Epithelial cell of proximal tubule (primary cell): ENCODE results near the gene TUT1. TPM values are rescaled to one million over a fixed set of nuclear protein-coding genes. Genes with fewer than 3 reads are reported as not detected.
"Not testable (repeated sequence)": the region's sequence is repeated elsewhere in the genome, so short reads cannot be mapped to it uniquely, and the experiment has no call there.

ENCODE experiments used
- DNase-seq: peaks from one replicate; pipeline ENCODE4 v3.0.0-alpha.2; 2011; ENCODE audit warnings: low read depth
- H3K4me3 ChIP-seq: 2 replicates; pipeline ENCODE4 v1.5.1; 2011; ENCODE audit warnings: low read depth, mild to moderate bottlenecking, low read length
- total RNA-seq: library from RNA; depleted of rRNA; stranded (reverse); fragments of >200 nt; gene quantifications from 2 replicates; pipeline ENCODE4 v1.2.3, GENCODE V29; 2015
- TF ChIP-seq, protein P1 (sequence below): conservative IDR thresholded peaks from 2 replicates; pipeline ENCODE4 v1.5.1; 2012; ENCODE audit warnings: low read depth, mild to moderate bottlenecking, low read length

Gene TUT1
- total RNA-seq, 1 donor from 2014 or later, result 10.1 TPM

DNA sequence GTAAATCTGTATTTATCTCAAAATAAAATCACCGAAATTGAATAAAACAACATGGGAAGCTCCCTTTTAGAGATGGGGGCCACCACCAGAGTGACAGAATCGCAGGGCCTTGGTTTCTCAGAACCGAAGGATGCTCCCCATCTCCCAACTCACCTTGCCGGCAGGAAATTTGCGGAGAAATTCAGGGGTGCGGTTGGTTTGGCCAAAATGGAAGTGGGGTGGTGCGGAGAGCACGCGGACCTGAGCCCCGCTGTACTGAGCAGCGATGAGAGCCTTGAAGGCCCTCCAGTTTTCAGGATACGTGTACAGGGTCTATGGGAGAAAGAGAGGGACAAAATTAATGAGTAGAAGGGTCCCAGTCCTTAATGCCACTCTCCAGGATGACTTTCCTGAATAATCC is 18.9 kb downstream of the TUT1 start:
- no peak for DNase-seq
- H3K4me3 ChIP-seq, result peak overlapping the region; percentile 97
- TF ChIP-seq, protein P1, sequence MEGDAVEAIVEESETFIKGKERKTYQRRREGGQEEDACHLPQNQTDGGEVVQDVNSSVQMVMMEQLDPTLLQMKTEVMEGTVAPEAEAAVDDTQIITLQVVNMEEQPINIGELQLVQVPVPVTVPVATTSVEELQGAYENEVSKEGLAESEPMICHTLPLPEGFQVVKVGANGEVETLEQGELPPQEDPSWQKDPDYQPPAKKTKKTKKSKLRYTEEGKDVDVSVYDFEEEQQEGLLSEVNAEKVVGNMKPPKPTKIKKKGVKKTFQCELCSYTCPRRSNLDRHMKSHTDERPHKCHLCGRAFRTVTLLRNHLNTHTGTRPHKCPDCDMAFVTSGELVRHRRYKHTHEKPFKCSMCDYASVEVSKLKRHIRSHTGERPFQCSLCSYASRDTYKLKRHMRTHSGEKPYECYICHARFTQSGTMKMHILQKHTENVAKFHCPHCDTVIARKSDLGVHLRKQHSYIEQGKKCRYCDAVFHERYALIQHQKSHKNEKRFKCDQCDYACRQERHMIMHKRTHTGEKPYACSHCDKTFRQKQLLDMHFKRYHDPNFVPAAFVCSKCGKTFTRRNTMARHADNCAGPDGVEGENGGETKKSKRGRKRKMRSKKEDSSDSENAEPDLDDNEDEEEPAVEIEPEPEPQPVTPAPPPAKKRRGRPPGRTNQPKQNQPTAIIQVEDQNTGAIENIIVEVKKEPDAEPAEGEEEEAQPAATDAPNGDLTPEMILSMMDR, result no peak

DNA sequence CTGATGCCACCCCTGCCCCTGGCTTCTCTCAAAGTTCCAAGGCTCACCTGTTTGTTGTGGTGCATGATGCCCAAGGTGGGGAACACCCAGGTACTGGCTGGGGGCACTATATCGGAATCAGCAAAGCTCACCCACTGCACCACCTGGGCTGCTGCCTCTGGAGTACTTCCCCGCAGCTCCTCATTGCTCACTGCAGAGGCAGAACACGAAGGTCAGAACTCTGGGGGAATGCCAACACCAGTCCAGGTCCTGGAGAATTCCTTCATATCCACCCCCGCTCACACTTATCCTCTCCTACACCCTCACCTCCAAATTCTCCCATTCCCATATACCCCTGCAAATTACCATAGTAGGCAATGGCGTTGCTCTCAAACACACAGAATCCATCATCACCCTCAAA is 19.8 kb downstream of the TUT1 start:
- H3K4me3 ChIP-seq, DNase-seq: not testable (repeated sequence)

DNA sequence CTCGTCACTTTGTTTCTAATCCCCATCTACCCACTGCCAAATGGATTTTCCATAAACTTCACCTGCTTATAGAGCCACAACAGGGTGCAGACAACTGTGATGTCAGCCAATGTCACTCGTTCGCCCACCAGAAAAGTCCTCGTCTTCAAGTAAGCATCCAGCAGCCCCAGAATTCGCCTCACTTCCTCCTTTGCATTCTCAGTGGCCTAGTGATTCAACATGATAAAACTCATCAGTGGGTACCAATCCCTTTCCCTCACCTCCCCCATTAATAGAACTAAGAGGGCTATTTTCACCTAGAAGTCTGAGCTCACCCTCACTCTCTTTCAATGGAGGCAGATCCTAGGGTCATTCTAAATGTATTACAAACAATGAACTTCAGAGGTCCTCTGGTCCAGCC is 20.4 kb downstream of the TUT1 start:
- DNase-seq, H3K4me3 ChIP-seq: not testable (repeated sequence)

DNA sequence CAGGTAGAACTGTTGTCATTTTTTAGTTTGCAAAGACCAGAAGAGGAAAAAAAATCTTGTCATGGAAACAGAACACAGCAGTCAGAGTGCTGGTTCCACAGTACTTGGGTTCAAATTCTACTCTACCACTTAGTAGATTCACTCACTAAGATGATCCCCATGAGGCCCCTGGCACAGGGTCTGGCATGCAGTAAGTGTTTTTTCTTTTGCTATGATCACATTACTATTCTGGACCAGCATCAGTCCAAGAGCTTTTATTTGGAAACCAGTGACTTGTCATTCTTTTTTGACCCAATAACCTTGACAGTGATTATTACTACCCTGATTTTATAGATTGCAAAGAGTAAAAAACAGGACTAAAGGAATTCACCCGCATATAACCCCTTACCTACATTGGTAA is 21.7 kb downstream of the TUT1 start:
- H3K4me3 ChIP-seq, result no peak overlapping the region
- DNase-seq, result no peak
- TF ChIP-seq, protein P1, result no peak

DNA sequence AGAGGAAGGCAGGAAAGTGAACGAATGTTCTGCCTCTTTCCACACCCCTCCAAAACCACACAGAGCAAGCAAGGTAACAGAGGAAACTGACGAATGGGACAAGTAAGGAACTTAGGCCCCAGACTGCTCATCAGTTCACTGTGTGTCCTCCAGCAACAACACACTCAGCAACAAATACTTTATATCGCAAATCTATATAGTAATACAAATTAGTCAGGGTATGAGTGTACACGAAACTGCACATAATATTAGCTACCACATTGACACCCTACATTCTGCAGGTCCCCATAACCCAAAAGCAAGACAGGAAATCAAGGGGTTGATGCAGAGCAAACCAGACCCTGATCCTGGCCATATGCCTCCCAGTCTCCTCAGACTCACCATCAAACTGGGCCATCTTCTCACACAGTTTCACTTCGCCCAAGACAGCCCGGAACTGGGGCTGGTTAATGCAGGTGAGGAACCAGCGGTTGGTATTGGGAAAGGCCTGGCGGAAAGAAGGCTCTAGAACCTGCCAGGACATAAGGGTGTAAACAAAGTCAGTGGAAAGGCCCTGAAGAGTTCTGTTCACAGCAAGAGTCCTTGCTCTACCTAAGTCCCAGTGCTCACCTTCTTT is 24.2 kb downstream of the TUT1 start:
- TF ChIP-seq, protein P1, result no peak
- no peak for DNase-seq

DNA sequence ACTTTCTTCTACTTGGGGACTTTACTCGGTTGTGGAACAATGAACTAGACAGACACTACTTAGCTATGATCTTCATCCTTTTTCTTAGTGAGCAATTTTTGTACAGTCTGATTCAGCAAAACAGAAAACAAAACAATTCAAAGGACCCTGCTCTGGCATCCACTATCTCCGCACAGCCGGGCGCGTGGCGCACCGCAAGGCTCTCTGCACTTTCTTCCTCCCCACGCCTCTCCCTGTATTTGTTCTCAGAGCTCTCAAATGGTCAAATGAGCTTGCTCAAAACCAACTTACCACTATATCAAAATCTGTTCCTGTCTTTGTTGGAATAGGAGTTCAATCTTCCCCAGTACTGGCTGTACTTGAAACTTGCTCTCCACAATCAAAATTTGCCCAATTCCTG is 25.1 kb downstream of the TUT1 start:
- TF ChIP-seq, protein P1, result no peak
- H3K4me3 ChIP-seq, result no peak overlapping the region
- no peak for DNase-seq

More for the DNA sequence above, 24.2 kb downstream of the TUT1 start:
- H3K4me3 ChIP-seq, result no peak overlapping the region

DNA sequence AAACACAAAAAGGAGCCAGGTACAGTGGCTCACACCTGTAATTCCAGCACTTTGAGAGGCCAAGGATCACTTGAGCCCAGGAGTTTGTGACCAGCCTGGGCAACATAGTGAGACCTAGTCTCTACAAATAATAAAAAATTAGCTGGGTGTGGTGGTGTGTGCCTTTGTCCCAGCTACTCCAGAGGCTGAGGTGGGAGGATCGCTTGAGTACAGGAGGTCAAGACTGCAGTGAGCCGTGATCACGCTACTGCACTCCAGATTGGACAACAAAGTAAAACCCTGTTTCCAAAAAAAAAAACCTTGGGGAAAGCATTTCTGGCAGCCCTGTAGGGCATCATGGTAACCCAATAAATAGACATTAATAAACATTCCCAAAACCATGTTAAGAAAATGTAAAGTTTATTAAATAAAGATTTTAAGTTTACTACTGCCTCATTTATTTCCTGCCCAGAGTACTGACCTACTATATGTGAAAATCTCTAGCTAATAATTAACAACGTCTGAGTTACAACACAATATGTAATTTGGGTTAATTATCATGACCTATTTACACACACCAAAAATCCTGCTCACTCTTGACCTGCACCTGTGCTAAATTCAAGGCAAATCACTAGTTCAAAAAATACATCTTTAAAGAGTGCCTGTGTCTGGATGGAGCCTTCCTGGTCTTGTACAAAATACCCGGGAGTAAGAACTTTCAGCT is 26.1 kb downstream of the TUT1 start:
- TF ChIP-seq, protein P1, result no peak
- no peak for DNase-seq
- H3K4me3 ChIP-seq, result no peak overlapping the region

DNA sequence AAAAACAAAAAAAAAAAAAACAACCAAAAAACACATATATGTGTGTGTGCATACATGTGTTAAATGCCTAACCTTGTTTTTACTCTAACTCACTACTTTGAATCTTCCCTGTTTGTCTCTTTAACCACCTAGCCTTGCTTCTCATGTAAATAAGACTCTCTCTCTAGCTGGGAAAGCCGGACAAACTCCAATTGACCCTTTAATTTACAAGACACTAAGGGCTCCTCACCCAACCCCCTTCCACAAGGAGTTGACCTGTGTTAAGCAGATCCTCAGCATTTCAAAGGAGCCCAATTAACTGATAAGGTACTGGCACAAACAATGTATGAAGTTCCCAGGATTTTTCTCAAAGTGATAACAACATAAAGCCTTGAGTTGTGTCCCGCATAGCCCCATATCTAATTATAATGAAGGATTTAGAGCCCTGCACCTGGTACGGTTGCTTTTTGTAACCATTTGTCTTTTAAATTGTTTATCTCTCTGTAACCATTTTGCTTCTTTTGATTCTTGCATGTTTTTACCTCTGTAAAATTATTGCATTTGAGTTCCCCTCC is 29.6 kb downstream of the TUT1 start:
- H3K4me3 ChIP-seq, DNase-seq: not testable (repeated sequence)
